MM.1S (cell line): ENCODE data around the gene ANKRD26.

Experiments
- DNase-seq: peaks from one replicate; pipeline ENCODE4 v3.0.0-alpha.2; 2015
- H2AFZ ChIP-seq: fragments of 300-600 bp; sonication (generic); 2 replicates; pipeline ENCODE4 v1.6.0; 2016; ENCODE audit warnings: antibody characterized with exemption, low read length
- H3F3A ChIP-seq: fragments of 300-600 bp; sonication (generic); 2 replicates; pipeline ENCODE4 v1.6.1; 2016; ENCODE audit warnings: mild to moderate bottlenecking, antibody characterized with exemption, low read length, moderate library complexity, mixed read lengths; ENCODE audit not compliant: insufficient read depth
- H3K27ac ChIP-seq: fragments of 300-600 bp; sonication (generic); 2 replicates; pipeline ENCODE4 v1.5.1; 2016; ENCODE audit warnings: mild to moderate bottlenecking, low read length
- H3K27me3 ChIP-seq: fragments of 300-600 bp; sonication (generic); replicated peaks from 2 replicates; pipeline ENCODE4 v1.6.0; 2016; ENCODE audit warnings: low read length; ENCODE audit not compliant: insufficient read depth
- H3K36me3 ChIP-seq: fragments of 300-600 bp; sonication (generic); replicated peaks from 2 replicates; pipeline ENCODE4 v1.6.1; 2016; ENCODE audit warnings: mild to moderate bottlenecking, low read length, mixed read lengths; ENCODE audit not compliant: insufficient read depth
- H3K4me1 ChIP-seq: fragments of 300-600 bp; sonication (generic); 2 replicates; pipeline ENCODE4 v1.6.1; 2016; ENCODE audit warnings: low read length, mixed read lengths
- H3K4me2 ChIP-seq: fragments of 300-600 bp; sonication (generic); 2 replicates; pipeline ENCODE4 v1.6.0; 2016; ENCODE audit warnings: low read depth, low read length
- H3K4me3 ChIP-seq: fragments of 300-600 bp; sonication (generic); 2 replicates; pipeline ENCODE4 v1.5.1; 2016; ENCODE audit warnings: low read length, mixed read lengths
- H3K79me2 ChIP-seq: fragments of 300-600 bp; sonication (generic); 2 replicates; pipeline ENCODE4 v1.6.1; 2016; ENCODE audit warnings: mixed run types, low read length, mixed read lengths
- H3K9ac ChIP-seq: fragments of 300-600 bp; sonication (generic); 2 replicates; pipeline ENCODE4 v1.6.1; 2016; ENCODE audit warnings: low read length, mixed read lengths
- H3K9me2 ChIP-seq: fragments of 300-600 bp; sonication (generic); replicated peaks from 2 replicates; pipeline ENCODE4 v1.6.1; 2016; ENCODE audit warnings: mild to moderate bottlenecking, low read length, mixed read lengths; ENCODE audit not compliant: insufficient read depth
- H3K9me3 ChIP-seq: fragments of 300-600 bp; sonication (generic); replicated peaks from 2 replicates; pipeline ENCODE4 v1.6.1; 2016; ENCODE audit warnings: mild to moderate bottlenecking, low read length, mixed read lengths; ENCODE audit not compliant: insufficient read depth
- H4K20me1 ChIP-seq: fragments of 300-600 bp; sonication (generic); 2 replicates; pipeline ENCODE4 v1.6.1; 2016; ENCODE audit warnings: mild to moderate bottlenecking, low read length, moderate library complexity, mixed read lengths; ENCODE audit not compliant: insufficient read depth
- CTCF ChIP-seq: fragments of 300-600 bp; sonication (generic); IDR thresholded peaks from 2 replicates; pipeline ENCODE4 v1.5.1; 2016; ENCODE audit warnings: antibody characterized with exemption, low read length, mixed read lengths
- EZH2 ChIP-seq: fragments of 300-600 bp; sonication (generic); optimal IDR thresholded peaks from 2 replicates; pipeline ENCODE3; 2017; ENCODE audit warnings: low read depth, mild to moderate bottlenecking, antibody characterized with exemption, low read length, mixed read lengths
- EZH2phosphoT487 ChIP-seq: fragments of 300-600 bp; sonication (generic); IDR thresholded peaks from 2 replicates; pipeline ENCODE4 v1.6.1; 2018; ENCODE audit warnings: antibody characterized with exemption, low read length

ANKRD26 gene

GRCh38 chr10:27038168-27038567, 62.1 kb downstream of the ANKRD26 start:
- Histone ChIP-seq H3K27me3 (no peaks in the 10 kb centered on the region), H3K79me2 (no peaks in the 10 kb centered on the region), H3K4me2 (no peak overlapping the region), H3K9me3 (no peaks in the 10 kb centered on the region), H3F3A (no peaks in the 10 kb centered on the region), H3K36me3 (no peaks in the 10 kb centered on the region), H3K4me1 (no peaks in the 10 kb centered on the region), H2AFZ (no peak overlapping the region), H3K27ac (no peak overlapping the region), H4K20me1 (no peaks in the 10 kb centered on the region), H3K9ac (no peak overlapping the region), H3K9me2 (no peaks in the 10 kb centered on the region), H3K4me3 (no peak overlapping the region)
- no peak for DNase-seq
- TF ChIP-seq CTCF, result no peak
- TF ChIP-seq EZH2, result no peak
- no peak for TF ChIP-seq EZH2phosphoT487

- H3F3A ChIP-seq, result no peaks in the 10 kb centered on the region
- no peaks in the 10 kb centered on the region for H3K9me3 ChIP-seq
- H3K4me3 ChIP-seq, result no peak overlapping the region
- DNase-seq, result no peak
- no peak overlapping the region for H3K4me2 ChIP-seq
- no peaks in the 10 kb centered on the region for H3K36me3 ChIP-seq
- no peak overlapping the region for H3K9ac ChIP-seq
- H4K20me1 ChIP-seq, result no peaks in the 10 kb centered on the region
- no peaks in the 10 kb centered on the region for H3K27me3 ChIP-seq
- H3K4me1 ChIP-seq, result no peaks in the 10 kb centered on the region
- TF ChIP-seq CTCF (no peak), EZH2 (no peak), EZH2phosphoT487 (no peak)
- no peak overlapping the region for H3K27ac ChIP-seq
- H2AFZ ChIP-seq, result no peak overlapping the region
- no peaks in the 10 kb centered on the region for H3K79me2 ChIP-seq
- H3K9me2 ChIP-seq, result no peaks in the 10 kb centered on the region
Measured at GRCh38 chr10:27035163-27035562, 65.1 kb downstream of the ANKRD26 start.

- H3K4me3 ChIP-seq, result no peak overlapping the region
- H3K79me2 ChIP-seq, result no peaks in the 10 kb centered on the region
- H3K4me2 ChIP-seq, result no peak overlapping the region
- H3K27me3 ChIP-seq, result no peaks in the 10 kb centered on the region
- H3F3A ChIP-seq, result no peaks in the 10 kb centered on the region
- no peaks in the 10 kb centered on the region for H3K4me1 ChIP-seq
- H3K9me3 ChIP-seq, result no peaks in the 10 kb centered on the region
- no peaks in the 10 kb centered on the region; the same call in 1 of the 2 replicates for H3K36me3 ChIP-seq
- no peak overlapping the region for H2AFZ ChIP-seq
- no peaks in the 10 kb centered on the region for H4K20me1 ChIP-seq
- H3K9me2 ChIP-seq, result no peaks in the 10 kb centered on the region
- no peak for TF ChIP-seq EZH2
- TF ChIP-seq CTCF, result no peak
- TF ChIP-seq EZH2phosphoT487, result no peak
- H3K27ac ChIP-seq, result no peak overlapping the region
- no peak for DNase-seq
- H3K9ac ChIP-seq, result no peak overlapping the region
Measured at GRCh38 chr10:27030060-27030459, 70.2 kb downstream of the ANKRD26 start.
